HepG2 (cell line): Measurements from ENCODE around the gene SAMD14. TPM values are rescaled to one million over a fixed set of nuclear protein-coding genes. Genes with fewer than 3 reads are reported as not detected.

Source experiments
- E2F2 ChIP-seq: sonication (generic); formaldehyde crosslinking; IDR thresholded peaks from 2 replicates; pipeline ENCODE4 v1.4.0; 2020; ENCODE audit warnings: missing genetic modification reagents, borderline replicate concordance
- HMGXB4 ChIP-seq, 2 experiments: sonication (generic) in 1 of 2; formaldehyde crosslinking in 1 of 2; IDR thresholded peaks; 2 replicates each; pipeline versions ENCODE4 v1.4.0 to v1.6.1; 2018 to 2020; ENCODE audit warnings: missing genetic modification reagents in 2 of 2, borderline replicate concordance in 1 of 2, low read depth in 1 of 2, mild to moderate bottlenecking in 1 of 2, missing biosample characterization in 1 of 2
- KLF16 ChIP-seq, 2 experiments: sonication (generic) in 1 of 2; formaldehyde crosslinking in 1 of 2; IDR thresholded peaks; 2 replicates each; pipeline versions ENCODE4 v1.6.1 to v1.8.0; 2016 to 2023; ENCODE audit warnings: missing genetic modification reagents in 2 of 2, missing compliant biosample characterization in 1 of 2
- PHF5A ChIP-seq: IDR thresholded peaks from one replicate; pipeline ENCODE4 v1.6.1; 2018; ENCODE audit warnings: low read depth, missing genetic modification reagents; ENCODE audit not compliant: unreplicated experiment
- THAP9 ChIP-seq: sonication (generic); formaldehyde crosslinking; IDR thresholded peaks from 2 replicates; pipeline ENCODE4; 2020; ENCODE audit warnings: missing genetic modification reagents, mild to moderate bottlenecking, borderline replicate concordance
- WIZ ChIP-seq: sonication (generic); formaldehyde crosslinking; IDR thresholded peaks from 2 replicates; pipeline ENCODE4 v1.5.1; 2020; ENCODE audit warnings: mild to moderate bottlenecking, missing genetic modification reagents
- ZNF18 ChIP-seq: sonication (generic); formaldehyde crosslinking; IDR thresholded peaks from 2 replicates; pipeline ENCODE4 v1.8.0; 2022; ENCODE audit warnings: mild to moderate bottlenecking, missing genetic modification reagents; ENCODE audit not compliant: insufficient replicate concordance
- ZNF329 ChIP-seq: sonication (generic); formaldehyde crosslinking; IDR thresholded peaks from 2 replicates; pipeline ENCODE4 v1.9.0; 2021; ENCODE audit warnings: low read depth, mild to moderate bottlenecking, missing genetic modification reagents
- ZNF598 ChIP-seq: sonication (generic); formaldehyde crosslinking; IDR thresholded peaks from 2 replicates; pipeline ENCODE4 v1.5.1; 2020; ENCODE audit warnings: mild to moderate bottlenecking, missing genetic modification reagents, borderline replicate concordance
- ZNF670 ChIP-seq: sonication (generic); formaldehyde crosslinking; IDR thresholded peaks from 2 replicates; pipeline ENCODE4 v1.8.0; 2022; ENCODE audit warnings: mild to moderate bottlenecking, missing genetic modification reagents, borderline replicate concordance
- ZNF7 ChIP-seq: IDR thresholded peaks from 2 replicates; pipeline ENCODE4 v1.6.1; 2016; ENCODE audit warnings: missing biosample characterization, missing genetic modification reagents
- ZNF776 ChIP-seq: sonication (generic); formaldehyde crosslinking; IDR thresholded peaks from 2 replicates; pipeline ENCODE4 v1.4.0; 2020; ENCODE audit warnings: mild to moderate bottlenecking, missing genetic modification reagents
- ZNF790 ChIP-seq: sonication (generic); formaldehyde crosslinking; IDR thresholded peaks from 2 replicates; pipeline ENCODE4 v1.8.0; 2022; ENCODE audit warnings: missing genetic modification reagents, mild to moderate bottlenecking, borderline replicate concordance
- ZNF792 ChIP-seq: IDR thresholded peaks from 2 replicates; pipeline ENCODE4 v1.6.1; 2016
- polyA plus RNA-seq, 8 experiments: library from polyadenylated mRNA; depleted of rRNA in 3 of 8; stranded (reverse) in 7 of 8; unstranded in 1 of 8; fragments of >200 nt; fragmentation: Illumina TruSeq in 4 of 8; extraction: Trizol in 4 of 8; gene quantifications; 2 replicates each; pipeline versions ENCODE4 v1.2.1 to v1.2.3, GENCODE V29; 2011 to 2016; ENCODE audit warnings: low read depth in 4 of 8, missing spikeins in 1 of 8, mixed read lengths in 1 of 8; ENCODE audit not compliant: insufficient read depth in 1 of 8
- total RNA-seq, 5 experiments: library from RNA; depleted of rRNA; stranded (reverse); fragments of >200 nt; fragmentation: Illumina TruSeq; extraction: Trizol; gene quantifications; 2 replicates each; pipeline ENCODE4 v1.2.3, GENCODE V29; 2016; ENCODE audit warnings: low read depth in 1 of 5
- TF ChIP-seq, protein P1 (sequence below): conservative IDR thresholded peaks from 2 replicates; pipeline ENCODE4 v1.6.1; 2018; ENCODE audit warnings: missing genetic modification reagents
- TF ChIP-seq, protein P2 (sequence below): sonication (generic); formaldehyde crosslinking; IDR thresholded peaks from 2 replicates; pipeline ENCODE4 v1.4.0; 2020; ENCODE audit warnings: missing genetic modification reagents

Gene SAMD14
- total and polyA plus RNA-seq, 2 of the 13 experiments (the other 11 are each of a cell fraction or from before 2014, with no cell fraction given), result 0.07 to 0.22 TPM

DNA sequence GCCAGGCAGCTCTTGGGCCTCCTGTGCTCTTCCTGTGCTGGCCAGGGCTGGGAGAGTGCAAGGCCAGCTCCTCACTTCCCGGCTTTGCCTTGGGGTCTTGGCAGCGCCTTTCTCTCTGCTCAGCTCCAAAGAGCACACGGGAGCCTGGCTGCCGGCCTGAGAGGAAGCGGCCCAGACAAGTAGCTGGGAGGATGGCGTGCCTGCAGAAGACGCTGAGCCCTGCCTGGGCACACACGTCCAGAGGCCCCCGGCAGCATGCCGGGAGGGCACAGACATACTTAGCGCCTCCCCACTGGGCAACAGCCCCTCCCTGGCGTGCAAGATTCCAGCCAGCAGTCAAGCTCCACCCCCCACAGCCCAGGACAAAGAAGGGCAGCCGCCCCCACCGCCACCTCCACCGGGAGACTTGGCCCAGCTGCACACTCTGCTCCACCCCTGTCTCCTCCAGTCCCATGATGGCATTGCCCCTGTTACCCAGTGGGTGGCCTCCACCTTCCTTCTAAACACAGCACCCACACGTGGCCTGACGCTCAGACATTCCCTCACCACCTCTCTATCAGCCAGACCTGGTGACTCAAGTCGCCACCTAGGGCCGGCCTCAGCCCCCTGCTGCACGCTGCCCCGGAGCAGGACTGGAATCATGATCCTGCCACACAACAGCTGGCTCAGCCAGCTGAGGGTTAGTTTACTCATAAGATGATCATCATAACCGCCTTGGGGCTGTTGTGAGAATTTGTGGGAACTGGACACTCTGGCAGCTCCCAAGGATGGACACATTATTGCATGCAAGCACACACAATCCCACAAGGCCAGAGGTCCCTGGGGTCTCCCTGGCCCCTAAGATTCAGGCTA is 48.2 kb upstream of the SAMD14 start (continued):
- TF ChIP-seq E2F2 (CRISPR knock-in tag) (no peak), ZNF18 (CRISPR knock-in tag) (no peak), THAP9 (CRISPR knock-in tag) (no peak), ZNF7 (CRISPR knock-in tag) (no peak), HMGXB4 (CRISPR knock-in tag; IDR thresholded peaks at IDR 0.05; ENCODE audit: borderline replicate concordance in 1 of 2, low read depth in 1 of 2) (peak; percentile 92 to 95), PHF5A (CRISPR knock-in tag) (no peak), KLF16 (CRISPR knock-in tag; IDR thresholded peaks at IDR 0.05) (no peak), ZNF329 (CRISPR knock-in tag) (no peak), ZNF776 (CRISPR knock-in tag) (no peak; the same call in 1 of the 2 replicates), WIZ (CRISPR knock-in tag) (no peak), ZNF598 (CRISPR knock-in tag) (peak; percentile 43; the same call in 1 of the 2 replicates), ZNF792 (CRISPR knock-in tag) (peak; percentile 79; the same call in 1 of the 2 replicates), ZNF790 (no peak), ZNF670 (no peak)
- TF ChIP-seq, protein P1, sequence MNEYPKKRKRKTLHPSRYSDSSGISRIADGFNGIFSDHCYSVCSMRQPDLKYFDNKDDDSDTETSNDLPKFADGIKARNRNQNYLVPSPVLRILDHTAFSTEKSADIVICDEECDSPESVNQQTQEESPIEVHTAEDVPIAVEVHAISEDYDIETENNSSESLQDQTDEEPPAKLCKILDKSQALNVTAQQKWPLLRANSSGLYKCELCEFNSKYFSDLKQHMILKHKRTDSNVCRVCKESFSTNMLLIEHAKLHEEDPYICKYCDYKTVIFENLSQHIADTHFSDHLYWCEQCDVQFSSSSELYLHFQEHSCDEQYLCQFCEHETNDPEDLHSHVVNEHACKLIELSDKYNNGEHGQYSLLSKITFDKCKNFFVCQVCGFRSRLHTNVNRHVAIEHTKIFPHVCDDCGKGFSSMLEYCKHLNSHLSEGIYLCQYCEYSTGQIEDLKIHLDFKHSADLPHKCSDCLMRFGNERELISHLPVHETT, result no peak
- TF ChIP-seq, protein P2, sequence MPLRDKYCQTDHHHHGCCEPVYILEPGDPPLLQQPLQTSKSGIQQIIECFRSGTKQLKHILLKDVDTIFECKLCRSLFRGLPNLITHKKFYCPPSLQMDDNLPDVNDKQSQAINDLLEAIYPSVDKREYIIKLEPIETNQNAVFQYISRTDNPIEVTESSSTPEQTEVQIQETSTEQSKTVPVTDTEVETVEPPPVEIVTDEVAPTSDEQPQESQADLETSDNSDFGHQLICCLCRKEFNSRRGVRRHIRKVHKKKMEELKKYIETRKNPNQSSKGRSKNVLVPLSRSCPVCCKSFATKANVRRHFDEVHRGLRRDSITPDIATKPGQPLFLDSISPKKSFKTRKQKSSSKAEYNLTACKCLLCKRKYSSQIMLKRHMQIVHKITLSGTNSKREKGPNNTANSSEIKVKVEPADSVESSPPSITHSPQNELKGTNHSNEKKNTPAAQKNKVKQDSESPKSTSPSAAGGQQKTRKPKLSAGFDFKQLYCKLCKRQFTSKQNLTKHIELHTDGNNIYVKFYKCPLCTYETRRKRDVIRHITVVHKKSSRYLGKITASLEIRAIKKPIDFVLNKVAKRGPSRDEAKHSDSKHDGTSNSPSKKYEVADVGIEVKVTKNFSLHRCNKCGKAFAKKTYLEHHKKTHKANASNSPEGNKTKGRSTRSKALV, result no peak
